Liver (tissue), 9 donors: ENCODE results near the gene ARFGAP2. TPM values are rescaled to one million over a fixed set of nuclear protein-coding genes. Genes with fewer than 3 reads are reported as not detected.

ENCODE experiments used
- DNase-seq: peaks from one replicate; pipeline ENCODE4 v3.0.0-alpha.2; 2017; ENCODE audit warnings: low spot score
- H3K27ac ChIP-seq, 2 donors: one replicate each; pipeline ENCODE4 v1.7.0; 2013; ENCODE audit warnings: inconsistent platforms in 2 of 2, low read length in 2 of 2, control low read depth in 1 of 2, low read depth in 1 of 2, mild to moderate bottlenecking in 1 of 2
- H3K27me3 ChIP-seq, 4 donors: one replicate each; pipeline versions ENCODE4 v1.6.1 to v1.7.0; 2013; ENCODE audit warnings: low read length in 3 of 4, inconsistent platforms in 1 of 4, mild to moderate bottlenecking in 1 of 4, moderate library complexity in 1 of 4; ENCODE audit not compliant: control insufficient read depth in 4 of 4, insufficient read depth in 4 of 4
- H3K36me3 ChIP-seq, 4 donors: one replicate each; pipeline versions ENCODE4 v1.6.1 to v1.7.0; 2013; ENCODE audit warnings: low read length in 3 of 4, mild to moderate bottlenecking in 3 of 4, low read depth in 1 of 4, moderate library complexity in 1 of 4; ENCODE audit not compliant: control insufficient read depth in 4 of 4, insufficient read depth in 3 of 4
- H3K4me1 ChIP-seq, 4 donors: one replicate each; pipeline versions ENCODE4 v1.6.1 to v1.7.0; 2013; ENCODE audit warnings: low read length in 3 of 4, mild to moderate bottlenecking in 3 of 4, moderate library complexity in 1 of 4; ENCODE audit not compliant: control insufficient read depth in 4 of 4, insufficient read depth in 4 of 4
- H3K4me3 ChIP-seq, 3 donors: one replicate each; pipeline versions ENCODE4 v1.6.1 to v1.7.0; 2013; ENCODE audit warnings: low read length in 3 of 3, control low read depth in 1 of 3, low read depth in 1 of 3, mild to moderate bottlenecking in 1 of 3
- H3K9ac ChIP-seq, 2 donors: one replicate each; pipeline ENCODE4 v1.7.0; 2013; ENCODE audit warnings: low read length in 2 of 2, mild to moderate bottlenecking in 2 of 2, moderate library complexity in 2 of 2, control low read depth in 1 of 2, low read depth in 1 of 2
- H3K9me3 ChIP-seq, 4 donors: one replicate each; pipeline versions ENCODE4 v1.6.1 to v1.7.0; 2013; ENCODE audit warnings: low read length in 3 of 4; ENCODE audit not compliant: control insufficient read depth in 4 of 4
- EGR1 ChIP-seq, 2 donors: IDR thresholded peaks; 2 replicates each; pipeline ENCODE4 v1.6.1; 2016 to 2018; ENCODE audit warnings: antibody characterized with exemption in 2 of 2, low read depth in 2 of 2
- FOXA1 ChIP-seq: IDR thresholded peaks from 2 replicates; pipeline ENCODE4 v1.6.1; 2016; ENCODE audit warnings: antibody characterized with exemption
- FOXA2 ChIP-seq: IDR thresholded peaks from 2 replicates; pipeline ENCODE4 v1.6.1; 2016; ENCODE audit warnings: antibody characterized with exemption
- GABPA ChIP-seq, 2 donors: IDR thresholded peaks in 1 of 2; conservative IDR thresholded peaks in 1 of 2; 2 replicates each; pipeline ENCODE4 v1.6.1; 2016; ENCODE audit warnings: antibody characterized with exemption in 2 of 2, mild to moderate bottlenecking in 1 of 2, moderate library complexity in 1 of 2
- HNF4A ChIP-seq, 2 donors: conservative IDR thresholded peaks; 2 replicates each; pipeline ENCODE4 v1.6.1; 2016; ENCODE audit warnings: antibody characterized with exemption in 2 of 2, mild to moderate bottlenecking in 2 of 2
- HNF4G ChIP-seq: IDR thresholded peaks from 2 replicates; pipeline ENCODE4 v1.6.1; 2016; ENCODE audit warnings: antibody characterized with exemption
- JUND ChIP-seq, 2 donors: IDR thresholded peaks; 2 replicates each; pipeline ENCODE4 v1.6.1; 2016; ENCODE audit warnings: antibody characterized with exemption in 2 of 2
- NR2F2 ChIP-seq: IDR thresholded peaks from 2 replicates; pipeline ENCODE4 v1.6.1; 2016; ENCODE audit warnings: antibody characterized with exemption
- RAD21 ChIP-seq, 2 donors: IDR thresholded peaks; 2 replicates each; pipeline ENCODE4 v1.6.1; 2016; ENCODE audit warnings: antibody characterized with exemption in 2 of 2, mild to moderate bottlenecking in 2 of 2
- RXRA ChIP-seq, 2 donors: IDR thresholded peaks; 2 replicates each; pipeline ENCODE4 v1.6.1; 2017 to 2018; ENCODE audit warnings: antibody characterized with exemption in 2 of 2, mild to moderate bottlenecking in 1 of 2
- SP1 ChIP-seq: IDR thresholded peaks from 2 replicates; pipeline ENCODE4 v1.6.1; 2018; ENCODE audit warnings: antibody characterized with exemption, mild to moderate bottlenecking
- TAF1 ChIP-seq: conservative IDR thresholded peaks from 2 replicates; pipeline ENCODE4 v1.6.1; 2016; ENCODE audit warnings: antibody characterized with exemption, mild to moderate bottlenecking
- YY1 ChIP-seq: IDR thresholded peaks from 2 replicates; pipeline ENCODE4 v1.6.1; 2016; ENCODE audit warnings: antibody characterized with exemption, mild to moderate bottlenecking
- WGBS: extraction: QIAGEN DNeasy Blood & Tissue Kit; methylation state at CpG from one replicate; pipeline ENCODE4 v1.1.7; 2013; 5-methylcytosine and 5-hydroxymethylcytosine counted together
- polyA plus RNA-seq, 2 donors: library from polyadenylated mRNA; stranded (reverse) in 1 of 2; unstranded in 1 of 2; fragments of 200-250 nt in 1 of 2; fragments of >200 nt in 1 of 2; fragmentation: Nextera tagmentation in 1 of 2; extraction: Ambion mirVana in 1 of 2; gene quantifications; one replicate each; pipeline versions ENCODE4 v1.2.1 to v1.2.3, GENCODE V29; 2013 to 2015
- total RNA-seq, 2 donors: library from RNA; depleted of rRNA; stranded (reverse); fragments of >200 nt; gene quantifications; one replicate each; pipeline ENCODE4 v1.2.3, GENCODE V29; 2014
- TF ChIP-seq, protein P1 (sequence below): IDR thresholded peaks from 2 replicates; pipeline ENCODE4 v1.6.1; 2016; ENCODE audit warnings: antibody characterized with exemption
- TF ChIP-seq, protein P2 (sequence below): fragments of 150-350 bp; IDR thresholded peaks from 2 replicates; pipeline ENCODE4 v1.5.1; 2017; ENCODE audit warnings: improper control_type of control experiment, low read depth, low read length; ENCODE audit not compliant: missing input control
- TF ChIP-seq, protein P3 (sequence below): IDR thresholded peaks from 2 replicates; pipeline ENCODE4 v1.6.1; 2016; ENCODE audit warnings: antibody characterized with exemption, mild to moderate bottlenecking
- TF ChIP-seq, protein P4 (sequence below): IDR thresholded peaks from 2 replicates; pipeline ENCODE4 v1.6.1; 2016; ENCODE audit warnings: antibody characterized with exemption
- TF ChIP-seq, protein P5 (sequence below): IDR thresholded peaks from 2 replicates; pipeline ENCODE4 v1.6.1; 2016; ENCODE audit warnings: antibody characterized with exemption
- donor health status: healthy.
- donor health status: healthy.
- donor health status: healthy.
- donor health status: healthy.
- donor health status: healthy.

The ARFGAP2 gene
- total and polyA plus RNA-seq, 4 donors = 37.3 to 163 (median 53.0) TPM

DNA sequence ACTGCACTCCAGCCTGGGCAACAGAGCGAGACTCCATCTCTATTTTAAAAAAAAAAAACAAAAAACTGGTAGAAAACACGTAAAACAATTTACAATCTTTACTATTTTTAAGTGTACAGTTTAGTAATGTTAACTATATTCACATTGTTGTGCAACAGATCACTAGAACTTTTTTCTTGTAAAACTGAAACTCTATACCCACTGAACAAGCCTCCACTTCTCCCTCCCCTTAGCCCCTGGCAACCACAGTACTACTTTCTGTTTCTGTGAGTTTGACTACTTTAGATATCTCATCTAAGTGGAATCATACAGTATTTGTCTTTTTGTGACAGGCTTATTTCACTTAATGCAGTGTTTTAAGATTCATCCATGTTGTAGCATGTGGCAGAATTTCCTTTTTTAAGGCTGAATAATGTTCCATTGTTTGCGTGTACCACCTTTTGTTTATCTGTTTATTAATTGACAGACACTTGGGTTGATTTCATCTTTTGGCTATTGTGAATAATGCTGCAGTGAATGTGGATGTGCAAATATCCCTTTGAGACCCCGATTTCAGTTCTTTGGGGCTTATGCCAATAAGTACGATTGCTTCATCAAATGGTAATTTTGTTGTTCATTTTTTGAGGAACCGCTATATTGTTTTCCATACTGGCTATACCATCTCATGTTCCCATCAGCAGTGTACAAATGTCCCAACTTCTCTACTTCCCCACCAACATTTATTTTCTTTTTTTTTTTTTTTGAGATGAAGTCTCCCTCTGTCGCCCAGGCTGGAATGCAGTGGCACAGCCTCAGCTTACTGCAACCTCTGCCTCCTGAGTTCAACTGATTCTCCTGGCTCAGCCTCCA is 49.1 kb upstream of the ARFGAP2 start:
- no peaks in the 10 kb centered on the region for H3K4me1 ChIP-seq
- H3K4me3 ChIP-seq = no peak overlapping the region
- no peak for DNase-seq
- peaks cover 0 to 5% (median 0%) of the 10 kb centered on the region in 4 donors for H3K36me3 ChIP-seq
- no peak overlapping the region for H3K9ac ChIP-seq
- no peaks in the 10 kb centered on the region for H3K9me3 ChIP-seq
- TF ChIP-seq EGR1 (IDR thresholded peaks at IDR 0.05; ENCODE audit: low read depth in 2 of 2) (no peak), HNF4G (no peak), RAD21 (IDR thresholded peaks at IDR 0.05) (no peak), FOXA1 (no peak)
- TF ChIP-seq, protein P1, sequence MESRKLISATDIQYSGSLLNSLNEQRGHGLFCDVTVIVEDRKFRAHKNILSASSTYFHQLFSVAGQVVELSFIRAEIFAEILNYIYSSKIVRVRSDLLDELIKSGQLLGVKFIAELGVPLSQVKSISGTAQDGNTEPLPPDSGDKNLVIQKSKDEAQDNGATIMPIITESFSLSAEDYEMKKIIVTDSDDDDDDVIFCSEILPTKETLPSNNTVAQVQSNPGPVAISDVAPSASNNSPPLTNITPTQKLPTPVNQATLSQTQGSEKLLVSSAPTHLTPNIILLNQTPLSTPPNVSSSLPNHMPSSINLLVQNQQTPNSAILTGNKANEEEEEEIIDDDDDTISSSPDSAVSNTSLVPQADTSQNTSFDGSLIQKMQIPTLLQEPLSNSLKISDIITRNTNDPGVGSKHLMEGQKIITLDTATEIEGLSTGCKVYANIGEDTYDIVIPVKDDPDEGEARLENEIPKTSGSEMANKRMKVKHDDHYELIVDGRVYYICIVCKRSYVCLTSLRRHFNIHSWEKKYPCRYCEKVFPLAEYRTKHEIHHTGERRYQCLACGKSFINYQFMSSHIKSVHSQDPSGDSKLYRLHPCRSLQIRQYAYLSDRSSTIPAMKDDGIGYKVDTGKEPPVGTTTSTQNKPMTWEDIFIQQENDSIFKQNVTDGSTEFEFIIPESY = no peak
- TF ChIP-seq, protein P2, sequence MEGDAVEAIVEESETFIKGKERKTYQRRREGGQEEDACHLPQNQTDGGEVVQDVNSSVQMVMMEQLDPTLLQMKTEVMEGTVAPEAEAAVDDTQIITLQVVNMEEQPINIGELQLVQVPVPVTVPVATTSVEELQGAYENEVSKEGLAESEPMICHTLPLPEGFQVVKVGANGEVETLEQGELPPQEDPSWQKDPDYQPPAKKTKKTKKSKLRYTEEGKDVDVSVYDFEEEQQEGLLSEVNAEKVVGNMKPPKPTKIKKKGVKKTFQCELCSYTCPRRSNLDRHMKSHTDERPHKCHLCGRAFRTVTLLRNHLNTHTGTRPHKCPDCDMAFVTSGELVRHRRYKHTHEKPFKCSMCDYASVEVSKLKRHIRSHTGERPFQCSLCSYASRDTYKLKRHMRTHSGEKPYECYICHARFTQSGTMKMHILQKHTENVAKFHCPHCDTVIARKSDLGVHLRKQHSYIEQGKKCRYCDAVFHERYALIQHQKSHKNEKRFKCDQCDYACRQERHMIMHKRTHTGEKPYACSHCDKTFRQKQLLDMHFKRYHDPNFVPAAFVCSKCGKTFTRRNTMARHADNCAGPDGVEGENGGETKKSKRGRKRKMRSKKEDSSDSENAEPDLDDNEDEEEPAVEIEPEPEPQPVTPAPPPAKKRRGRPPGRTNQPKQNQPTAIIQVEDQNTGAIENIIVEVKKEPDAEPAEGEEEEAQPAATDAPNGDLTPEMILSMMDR = no peak
- no peak overlapping the region for H3K27ac ChIP-seq
- H3K27me3 ChIP-seq = no peaks in the 10 kb centered on the region
- 92% methylated on average over 7 of the region's 7 CpGs for WGBS

DNA sequence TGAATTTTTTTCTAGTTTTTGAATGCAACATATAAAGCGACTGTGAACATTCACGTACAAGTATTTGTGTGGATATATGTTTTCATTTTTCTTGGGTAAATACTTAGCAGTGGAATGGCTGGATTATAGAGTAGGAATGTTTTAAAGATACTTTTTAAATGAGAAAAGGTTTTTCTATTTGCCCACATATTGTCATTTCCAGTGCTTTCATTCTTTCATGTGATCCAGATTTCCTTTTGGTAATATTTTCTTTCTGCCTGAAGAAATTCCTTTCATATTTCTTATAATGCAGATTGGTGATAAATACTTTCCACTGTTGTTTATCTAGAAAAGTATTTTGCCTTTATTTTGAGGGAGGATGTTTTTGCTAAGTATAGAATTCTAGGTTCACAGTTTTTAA is 46.0 kb upstream of the ARFGAP2 start:
- WGBS = 96% methylated on average over 2 of the region's 2 CpGs
- DNase-seq = no peak
- Histone ChIP-seq H3K9ac (no peak overlapping the region), H3K9me3 (no peaks in the 10 kb centered on the region), H3K4me3 (no peak overlapping the region), H3K27ac (no peak overlapping the region), H3K27me3 (no peaks in the 10 kb centered on the region), H3K36me3 (peaks cover 0 to 6% (median 0%) of the 10 kb centered on the region in 4 donors), H3K4me1 (peaks cover 0 to 2% (median 0%) of the 10 kb centered on the region in 4 donors)
- TF ChIP-seq EGR1 (IDR thresholded peaks at IDR 0.05; ENCODE audit: low read depth in 2 of 2) (no peak), SP1 (no peak), HNF4A (conservative IDR thresholded peaks at IDR 0.05) (no peak), FOXA2 (no peak), TAF1 (no peak), RXRA (IDR thresholded peaks at IDR 0.05) (no peak), HNF4G (no peak), RAD21 (IDR thresholded peaks at IDR 0.05) (no peak), NR2F2 (no peak), GABPA (IDR thresholded peaks at IDR 0.05 in 1 of 2, conservative IDR thresholded peaks at IDR 0.05 in 1 of 2) (no peak), JUND (IDR thresholded peaks at IDR 0.05) (no peak), YY1 (no peak), FOXA1 (no peak)
- TF ChIP-seq, protein P3, sequence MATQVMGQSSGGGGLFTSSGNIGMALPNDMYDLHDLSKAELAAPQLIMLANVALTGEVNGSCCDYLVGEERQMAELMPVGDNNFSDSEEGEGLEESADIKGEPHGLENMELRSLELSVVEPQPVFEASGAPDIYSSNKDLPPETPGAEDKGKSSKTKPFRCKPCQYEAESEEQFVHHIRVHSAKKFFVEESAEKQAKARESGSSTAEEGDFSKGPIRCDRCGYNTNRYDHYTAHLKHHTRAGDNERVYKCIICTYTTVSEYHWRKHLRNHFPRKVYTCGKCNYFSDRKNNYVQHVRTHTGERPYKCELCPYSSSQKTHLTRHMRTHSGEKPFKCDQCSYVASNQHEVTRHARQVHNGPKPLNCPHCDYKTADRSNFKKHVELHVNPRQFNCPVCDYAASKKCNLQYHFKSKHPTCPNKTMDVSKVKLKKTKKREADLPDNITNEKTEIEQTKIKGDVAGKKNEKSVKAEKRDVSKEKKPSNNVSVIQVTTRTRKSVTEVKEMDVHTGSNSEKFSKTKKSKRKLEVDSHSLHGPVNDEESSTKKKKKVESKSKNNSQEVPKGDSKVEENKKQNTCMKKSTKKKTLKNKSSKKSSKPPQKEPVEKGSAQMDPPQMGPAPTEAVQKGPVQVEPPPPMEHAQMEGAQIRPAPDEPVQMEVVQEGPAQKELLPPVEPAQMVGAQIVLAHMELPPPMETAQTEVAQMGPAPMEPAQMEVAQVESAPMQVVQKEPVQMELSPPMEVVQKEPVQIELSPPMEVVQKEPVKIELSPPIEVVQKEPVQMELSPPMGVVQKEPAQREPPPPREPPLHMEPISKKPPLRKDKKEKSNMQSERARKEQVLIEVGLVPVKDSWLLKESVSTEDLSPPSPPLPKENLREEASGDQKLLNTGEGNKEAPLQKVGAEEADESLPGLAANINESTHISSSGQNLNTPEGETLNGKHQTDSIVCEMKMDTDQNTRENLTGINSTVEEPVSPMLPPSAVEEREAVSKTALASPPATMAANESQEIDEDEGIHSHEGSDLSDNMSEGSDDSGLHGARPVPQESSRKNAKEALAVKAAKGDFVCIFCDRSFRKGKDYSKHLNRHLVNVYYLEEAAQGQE = no peak
- TF ChIP-seq, protein P1 = no peak
- TF ChIP-seq, protein P4, sequence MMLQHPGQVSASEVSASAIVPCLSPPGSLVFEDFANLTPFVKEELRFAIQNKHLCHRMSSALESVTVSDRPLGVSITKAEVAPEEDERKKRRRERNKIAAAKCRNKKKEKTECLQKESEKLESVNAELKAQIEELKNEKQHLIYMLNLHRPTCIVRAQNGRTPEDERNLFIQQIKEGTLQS = no peak
- TF ChIP-seq, protein P5, sequence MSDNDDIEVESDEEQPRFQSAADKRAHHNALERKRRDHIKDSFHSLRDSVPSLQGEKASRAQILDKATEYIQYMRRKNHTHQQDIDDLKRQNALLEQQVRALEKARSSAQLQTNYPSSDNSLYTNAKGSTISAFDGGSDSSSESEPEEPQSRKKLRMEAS = no peak
- TF ChIP-seq, protein P2 = no peak
